ENCODE data around the gene EGFL7.
A peak's percentile ranks its signal among the peaks of the same experiment; 100 is the strongest.

EGFL7 gene

GRCh38 chr9:136661641-136662325 lies 933 bp upstream of the EGFL7 start:
- no peak for DNase-seq

DNA sequence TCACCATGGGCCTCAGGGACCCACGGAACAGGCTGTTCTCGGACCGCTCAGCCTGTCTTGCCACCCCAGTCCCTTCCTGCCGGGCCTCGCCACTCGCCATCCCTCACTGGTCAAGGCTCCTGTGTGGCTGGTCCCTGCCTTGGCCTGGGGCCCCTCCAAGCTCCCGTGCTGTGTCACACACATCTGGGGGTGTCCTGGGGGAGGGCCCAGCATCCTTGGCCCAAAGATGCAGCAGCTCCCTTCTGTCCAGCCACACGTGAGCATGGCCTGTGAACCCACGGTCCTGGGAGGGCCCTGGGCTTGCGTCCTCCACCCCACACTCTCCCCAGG lies 425 bp upstream of the EGFL7 start:
- no peak for DNase-seq

DNA sequence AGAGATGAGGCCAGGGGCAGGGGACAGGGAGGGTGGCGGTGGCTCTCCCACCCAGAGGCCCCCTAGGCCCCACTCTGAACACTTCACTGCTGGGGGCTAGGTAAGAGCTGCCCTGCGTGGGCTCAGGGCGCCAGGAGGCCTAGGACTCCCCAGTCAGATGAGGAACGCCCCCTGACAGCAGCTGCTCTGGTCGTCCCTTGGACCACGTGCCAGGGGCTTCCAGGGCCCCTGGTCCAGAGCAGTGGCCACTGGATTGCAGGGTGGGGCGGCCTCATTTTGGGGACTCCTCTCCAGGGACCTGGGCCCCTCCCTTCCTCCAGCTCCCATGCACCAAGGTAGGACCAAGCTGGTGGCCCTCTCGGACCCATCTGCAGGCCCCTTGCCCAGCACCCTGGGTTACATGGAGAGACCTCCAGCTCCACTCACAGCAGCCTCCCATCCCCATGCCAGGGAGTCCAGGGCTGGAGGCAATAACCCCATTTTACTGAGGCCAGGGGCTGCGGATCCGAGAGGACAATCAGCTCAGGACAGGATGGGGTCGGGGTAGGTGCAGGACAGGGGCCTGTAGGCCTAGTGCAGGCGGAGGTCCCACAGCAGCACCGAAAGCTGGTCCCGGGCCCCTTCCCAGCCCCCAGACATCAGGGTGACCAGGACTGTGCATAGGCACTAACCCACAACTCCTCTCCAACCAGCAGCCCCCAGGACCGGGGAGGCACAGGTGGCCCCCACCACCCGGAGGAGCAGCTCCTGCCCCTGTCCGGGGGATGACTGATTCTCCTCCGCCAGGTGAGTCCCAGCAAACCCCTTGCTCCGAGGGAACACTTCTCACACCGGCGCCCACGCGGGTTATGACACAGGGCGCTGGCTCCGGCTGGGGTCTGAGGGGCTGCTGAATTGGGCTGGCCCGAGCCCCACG lies 1.5 kb downstream of the EGFL7 start:
- DNase-seq, result no peak

DNA sequence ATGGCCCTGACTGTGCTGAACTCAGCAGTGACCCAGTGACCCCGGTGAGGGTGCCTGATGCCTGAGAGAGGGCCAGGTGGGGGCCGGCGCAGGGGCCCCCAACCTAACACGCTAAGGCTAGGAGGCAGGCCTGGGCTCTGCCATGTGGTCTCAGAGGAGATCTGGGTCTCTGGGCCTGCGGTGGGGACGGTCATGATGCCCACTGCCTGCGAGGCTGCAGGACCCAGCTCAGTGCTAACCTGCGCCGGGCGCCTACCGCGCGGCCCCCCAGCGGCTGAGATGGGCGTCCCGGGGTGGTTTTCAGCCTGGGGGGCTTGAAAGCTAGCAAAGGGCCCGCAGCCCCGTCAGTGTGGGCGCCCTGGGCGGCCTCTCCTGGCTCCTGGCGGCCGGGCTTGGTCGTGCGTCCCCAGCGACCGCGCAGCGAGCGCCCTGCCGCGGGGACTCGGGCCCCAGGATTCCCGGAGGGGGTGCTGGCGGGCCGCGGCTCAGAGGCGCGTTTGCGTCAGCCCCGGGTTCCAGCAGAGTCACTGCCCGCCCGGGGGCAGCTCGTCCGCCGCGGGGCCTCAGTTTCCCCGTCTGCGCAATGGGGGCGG lies 2.5 kb downstream of the EGFL7 start:
- peak; percentile 32 for DNase-seq

DNA sequence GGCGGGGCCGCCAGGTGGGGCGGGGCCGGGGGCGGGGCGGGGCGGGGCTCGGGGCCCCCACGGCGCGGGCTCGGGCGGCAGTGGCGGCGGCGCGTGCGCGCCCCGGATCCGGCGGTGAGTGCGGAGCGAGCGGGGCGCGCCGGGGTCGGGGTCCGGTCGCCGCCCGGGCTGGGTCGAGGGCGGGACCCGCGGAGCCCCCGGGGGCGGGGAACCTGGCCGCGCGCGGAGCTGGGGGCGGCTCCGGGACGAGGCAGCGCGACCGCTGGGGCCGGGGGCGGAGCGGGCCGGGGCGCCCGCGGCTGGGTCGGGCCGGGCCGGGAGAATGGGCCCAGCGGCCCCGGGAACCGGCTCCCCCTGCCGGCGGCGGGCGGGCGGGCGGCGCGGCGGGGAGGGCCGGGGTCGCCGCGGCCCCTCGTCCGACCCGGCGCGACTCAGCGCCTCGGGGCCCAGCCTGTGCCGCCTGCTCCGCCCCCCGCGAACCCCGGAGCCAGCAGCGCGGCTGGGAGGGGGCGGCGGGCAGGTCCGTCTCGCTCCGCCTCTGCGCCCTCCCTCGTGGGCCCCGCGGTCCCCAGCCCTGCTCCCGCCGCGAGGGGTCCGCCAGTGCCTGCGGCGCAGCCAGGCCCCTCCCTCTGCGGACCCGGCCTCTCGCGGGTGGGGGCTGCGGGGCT lies 3.1 kb downstream of the EGFL7 start:
- peak; percentile 29 for DNase-seq

DNA sequence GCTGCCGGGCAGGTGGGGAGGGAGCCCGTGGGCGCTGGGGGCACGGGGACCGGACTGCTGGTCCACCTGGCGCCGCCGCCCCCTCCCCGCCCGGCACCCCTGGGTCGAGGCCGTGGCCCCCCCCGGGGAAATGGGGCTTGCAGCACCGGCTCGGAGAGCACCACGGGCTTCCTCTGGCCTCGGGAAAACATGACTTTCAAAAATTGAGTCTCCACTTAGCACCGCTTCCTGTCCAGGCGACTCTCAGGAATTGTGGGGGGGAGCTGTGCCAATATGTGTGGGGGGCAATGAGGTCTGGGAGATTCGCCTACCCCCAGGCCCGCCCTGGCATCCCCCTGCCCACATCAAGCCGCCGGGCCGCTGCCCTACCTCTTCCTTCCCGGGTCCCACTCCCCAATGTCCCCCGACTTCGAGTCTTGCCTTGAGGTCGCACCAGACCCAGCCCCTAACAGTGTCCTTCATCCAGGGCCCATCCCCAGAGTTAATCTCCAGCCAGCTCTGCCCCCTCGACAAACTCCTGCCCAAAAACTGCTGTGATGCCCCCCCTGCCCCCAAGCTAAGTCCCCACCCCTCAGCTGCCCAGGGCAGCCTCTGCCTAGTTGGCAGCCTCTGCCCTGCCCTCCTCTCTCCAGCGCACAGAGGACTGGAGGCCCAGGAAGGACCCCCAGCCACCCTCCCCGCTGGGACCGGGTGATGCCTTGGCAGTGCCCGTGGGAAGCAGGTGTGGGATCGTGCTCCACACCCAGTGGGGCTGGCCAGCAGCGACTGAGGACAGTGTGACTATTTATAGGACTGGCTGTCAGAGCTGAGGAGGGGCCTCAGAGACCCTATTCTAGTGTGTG lies 3.9 kb downstream of the EGFL7 start:
- DNase-seq, result no peak

DNA sequence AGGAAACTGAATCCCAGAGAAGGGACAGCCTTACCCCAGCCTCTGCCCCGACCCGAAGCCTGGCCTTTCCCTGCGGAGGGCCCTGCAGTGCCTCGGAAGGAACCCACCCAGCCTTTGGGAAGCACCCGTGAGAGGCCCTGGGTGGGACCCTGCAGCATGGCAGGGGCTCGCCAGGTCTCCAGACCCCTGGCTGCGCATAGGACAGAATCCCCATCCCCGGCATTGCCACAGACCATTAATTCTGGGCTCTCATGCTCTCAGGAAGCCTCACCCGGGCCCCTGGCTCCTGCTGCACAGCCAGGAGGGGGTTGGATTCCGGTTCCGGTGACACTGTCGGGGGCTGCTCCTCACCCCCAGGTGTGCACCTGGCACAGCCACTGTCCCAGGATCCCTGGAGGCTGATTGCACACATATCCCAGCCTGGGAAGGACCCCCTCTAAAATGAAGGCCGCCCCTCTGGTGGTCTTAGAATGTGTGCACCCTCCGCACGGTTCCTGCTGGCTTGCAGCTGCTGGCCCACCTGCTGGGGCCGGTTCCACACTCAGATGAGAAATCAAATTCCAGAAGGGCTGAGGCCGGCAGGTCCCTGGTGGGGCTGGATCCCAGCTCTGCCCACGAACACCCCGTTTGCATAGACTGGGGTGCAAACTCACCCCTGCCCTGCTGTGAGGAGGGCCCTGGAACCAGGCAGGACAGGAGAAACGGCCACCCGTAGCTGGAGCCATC lies 4.7 kb downstream of the EGFL7 start:
- DNase-seq, result no peak

- no peak for DNase-seq
These were observed 5.4 kb downstream of the EGFL7 start for GRCh38 chr9:136667940-136668760.

- no peak for DNase-seq
These were observed 6.5 kb downstream of the EGFL7 start for GRCh38 chr9:136668983-136669790.

GRCh38 chr9:136669791-136670464 lies 7.2 kb downstream of the EGFL7 start:
- DNase-seq, result no peak

DNA sequence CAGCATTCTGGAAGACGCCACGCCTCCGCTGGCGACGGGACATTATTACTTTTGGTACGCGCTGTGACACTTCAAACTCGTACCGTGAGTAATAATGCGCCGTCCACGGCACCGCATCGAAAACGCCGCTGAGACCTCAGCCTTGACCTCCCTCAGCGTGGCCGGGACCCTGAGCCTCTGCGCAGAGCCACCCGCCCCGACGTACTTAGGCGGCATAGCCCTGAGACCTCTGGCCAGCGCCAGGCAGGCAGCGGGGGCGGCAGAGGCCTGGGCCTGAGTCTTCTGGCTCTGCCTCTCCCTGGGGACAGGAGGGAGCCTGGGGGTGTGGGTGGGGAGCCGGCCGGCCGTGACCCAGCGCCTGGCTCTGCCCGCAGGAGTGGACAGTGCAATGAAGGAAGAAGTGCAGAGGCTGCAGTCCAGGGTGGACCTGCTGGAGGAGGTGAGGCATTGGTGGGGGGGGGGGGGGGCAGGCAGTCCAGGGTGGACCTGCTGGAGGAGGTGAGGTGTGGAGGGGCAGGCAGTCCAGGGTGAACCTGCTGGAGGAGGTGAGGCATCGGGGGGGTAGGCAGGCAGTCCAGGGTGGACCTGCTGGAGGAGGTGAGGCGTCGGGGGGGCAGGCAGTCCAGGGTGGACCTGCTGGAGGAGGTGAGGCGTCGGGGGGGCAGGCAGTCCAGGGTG lies 8.0 kb downstream of the EGFL7 start:
- DNase-seq, result no peak

DNA sequence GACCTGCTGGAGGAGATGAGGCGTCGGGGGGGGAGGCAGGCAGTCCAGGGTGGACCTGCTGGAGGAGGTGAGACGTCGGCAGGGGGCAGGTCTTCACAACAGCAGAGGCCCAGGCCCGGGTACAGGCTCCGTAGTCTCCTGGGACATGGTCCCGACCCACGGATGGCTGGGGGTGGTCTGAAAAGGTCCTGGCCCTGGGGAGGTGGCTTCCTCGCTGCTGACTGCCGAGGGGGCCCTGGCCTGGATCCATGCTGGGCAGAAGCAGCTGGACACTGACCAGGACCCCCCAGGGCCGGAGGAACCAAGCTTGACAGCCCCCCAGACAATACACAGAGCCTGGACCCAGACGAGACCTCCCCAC lies 8.5 kb downstream of the EGFL7 start:
- no peak for DNase-seq

- peak; percentile 56 for DNase-seq
These were observed 9.1 kb downstream of the EGFL7 start for GRCh38 chr9:136671646-136672430.

DNA sequence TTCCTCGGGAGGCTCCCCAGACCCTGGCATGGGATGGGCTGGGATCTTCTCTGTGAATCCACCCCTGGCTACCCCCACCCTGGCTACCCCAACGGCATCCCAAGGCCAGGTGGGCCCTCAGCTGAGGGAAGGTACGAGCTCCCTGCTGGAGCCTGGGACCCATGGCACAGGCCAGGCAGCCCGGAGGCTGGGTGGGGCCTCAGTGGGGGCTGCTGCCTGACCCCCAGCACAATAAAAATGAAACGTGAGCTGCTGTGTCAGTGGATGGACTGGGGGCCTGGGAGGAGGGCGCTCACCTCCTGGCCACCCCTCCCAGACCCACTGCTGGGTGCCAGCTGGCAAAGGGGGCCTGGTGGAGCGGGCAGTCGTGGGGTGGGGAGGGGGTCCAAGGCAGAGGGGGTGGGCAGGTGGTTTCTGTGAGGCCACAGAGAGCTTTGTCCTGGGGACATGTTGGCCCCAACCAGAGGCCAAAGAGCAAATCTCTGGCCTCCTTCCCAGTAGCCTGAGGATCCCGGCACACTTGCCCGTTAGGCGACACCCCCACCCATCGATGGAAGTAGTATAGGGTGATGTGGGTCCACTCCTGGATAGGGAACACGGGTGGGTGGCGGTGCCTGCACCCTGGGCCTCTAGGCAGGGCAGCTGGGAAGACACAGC lies 9.8 kb downstream of the EGFL7 start:
- no peak for DNase-seq

- no peak for DNase-seq
These were observed 10.6 kb downstream of the EGFL7 start for GRCh38 chr9:136673088-136673974.

Data from stimulated activated CD4-positive, alpha-beta T cell treated with anti-CD3 and anti-CD28 coated beads, Interleukin-4, amount 100 ng/mL, for 1 hour (primary cell).